PFSK-1 (cell line): ENCODE results near the gene RBBP6.

Source experiments
- FOXP2 ChIP-seq: optimal IDR thresholded peaks from 2 replicates; pipeline ENCODE3; 2011; ENCODE audit warnings: borderline replicate concordance, control low read depth, inconsistent platforms; ENCODE audit not compliant: insufficient read depth; ENCODE audit errors: extremely low read length, extremely low read depth
- POLR2AphosphoS5 ChIP-seq: IDR thresholded peaks from 2 replicates; pipeline ENCODE4 v1.6.1; 2012; ENCODE audit warnings: low read depth, mild to moderate bottlenecking, control low read depth, low read length, moderate library complexity
- SIN3A ChIP-seq: IDR thresholded peaks from 2 replicates; pipeline ENCODE4 v1.6.1; 2012; ENCODE audit warnings: mild to moderate bottlenecking, low read length, moderate library complexity, borderline replicate concordance; ENCODE audit not compliant: insufficient read depth
- TAF1 ChIP-seq: IDR thresholded peaks from 2 replicates; pipeline ENCODE4 v1.6.1; 2012; ENCODE audit warnings: low read length, control low read depth, borderline replicate concordance; ENCODE audit not compliant: insufficient read depth
- TF ChIP-seq, protein P1 (sequence below), 2 experiments: IDR thresholded peaks; 2 replicates each; pipeline versions ENCODE4 v1.6.1 to v1.8.0; 2011 to 2012; ENCODE audit warnings: low read depth in 2 of 2, low read length in 2 of 2, control low read depth in 1 of 2, inconsistent platforms in 1 of 2, mild to moderate bottlenecking in 1 of 2, moderate library complexity in 1 of 2; ENCODE audit not compliant: insufficient read depth in 1 of 2

RBBP6 gene

DNA sequence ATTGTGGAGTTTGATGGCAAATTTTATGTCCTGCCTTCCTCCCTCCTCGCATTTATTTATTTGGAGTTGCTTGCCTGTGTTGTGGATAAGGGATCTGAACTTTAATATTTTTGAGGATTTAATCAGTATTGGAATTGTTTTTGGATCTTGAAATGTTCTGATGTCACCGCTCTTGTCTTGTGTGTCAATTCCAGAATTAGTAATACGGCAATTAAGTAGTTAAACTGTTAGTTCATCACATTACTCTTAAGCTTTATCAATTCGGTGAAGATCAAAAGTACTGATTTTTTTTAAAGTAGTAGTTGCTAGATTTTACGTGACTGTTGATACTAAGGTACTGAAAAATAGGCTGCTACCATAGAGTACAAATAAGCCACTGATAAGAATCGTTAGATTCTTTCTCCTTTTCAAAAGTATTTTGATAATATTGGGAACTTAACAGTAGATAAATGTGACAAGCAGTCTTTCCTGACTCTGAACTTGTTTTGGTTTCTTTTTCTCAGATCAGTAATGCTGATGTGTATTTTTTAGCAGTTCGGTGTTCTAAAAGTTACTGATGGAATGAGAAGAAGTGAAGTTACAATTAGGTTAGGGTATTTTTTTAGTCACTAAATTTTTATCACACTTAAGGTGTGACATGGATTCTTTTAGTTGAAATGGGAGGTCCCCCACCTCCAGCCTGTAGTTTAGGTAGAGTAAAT, 2.0 kb downstream of the RBBP6 start:
- TF ChIP-seq FOXP2 (no peak), TAF1 (no peak), SIN3A (no peak), POLR2AphosphoS5 (no peak)
- TF ChIP-seq, protein P1, sequence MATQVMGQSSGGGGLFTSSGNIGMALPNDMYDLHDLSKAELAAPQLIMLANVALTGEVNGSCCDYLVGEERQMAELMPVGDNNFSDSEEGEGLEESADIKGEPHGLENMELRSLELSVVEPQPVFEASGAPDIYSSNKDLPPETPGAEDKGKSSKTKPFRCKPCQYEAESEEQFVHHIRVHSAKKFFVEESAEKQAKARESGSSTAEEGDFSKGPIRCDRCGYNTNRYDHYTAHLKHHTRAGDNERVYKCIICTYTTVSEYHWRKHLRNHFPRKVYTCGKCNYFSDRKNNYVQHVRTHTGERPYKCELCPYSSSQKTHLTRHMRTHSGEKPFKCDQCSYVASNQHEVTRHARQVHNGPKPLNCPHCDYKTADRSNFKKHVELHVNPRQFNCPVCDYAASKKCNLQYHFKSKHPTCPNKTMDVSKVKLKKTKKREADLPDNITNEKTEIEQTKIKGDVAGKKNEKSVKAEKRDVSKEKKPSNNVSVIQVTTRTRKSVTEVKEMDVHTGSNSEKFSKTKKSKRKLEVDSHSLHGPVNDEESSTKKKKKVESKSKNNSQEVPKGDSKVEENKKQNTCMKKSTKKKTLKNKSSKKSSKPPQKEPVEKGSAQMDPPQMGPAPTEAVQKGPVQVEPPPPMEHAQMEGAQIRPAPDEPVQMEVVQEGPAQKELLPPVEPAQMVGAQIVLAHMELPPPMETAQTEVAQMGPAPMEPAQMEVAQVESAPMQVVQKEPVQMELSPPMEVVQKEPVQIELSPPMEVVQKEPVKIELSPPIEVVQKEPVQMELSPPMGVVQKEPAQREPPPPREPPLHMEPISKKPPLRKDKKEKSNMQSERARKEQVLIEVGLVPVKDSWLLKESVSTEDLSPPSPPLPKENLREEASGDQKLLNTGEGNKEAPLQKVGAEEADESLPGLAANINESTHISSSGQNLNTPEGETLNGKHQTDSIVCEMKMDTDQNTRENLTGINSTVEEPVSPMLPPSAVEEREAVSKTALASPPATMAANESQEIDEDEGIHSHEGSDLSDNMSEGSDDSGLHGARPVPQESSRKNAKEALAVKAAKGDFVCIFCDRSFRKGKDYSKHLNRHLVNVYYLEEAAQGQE (IDR thresholded peaks at IDR 0.05; ENCODE audit: insufficient read depth in 1 of 2, low read depth in 2 of 2, low read length in 2 of 2) = no peak

DNA sequence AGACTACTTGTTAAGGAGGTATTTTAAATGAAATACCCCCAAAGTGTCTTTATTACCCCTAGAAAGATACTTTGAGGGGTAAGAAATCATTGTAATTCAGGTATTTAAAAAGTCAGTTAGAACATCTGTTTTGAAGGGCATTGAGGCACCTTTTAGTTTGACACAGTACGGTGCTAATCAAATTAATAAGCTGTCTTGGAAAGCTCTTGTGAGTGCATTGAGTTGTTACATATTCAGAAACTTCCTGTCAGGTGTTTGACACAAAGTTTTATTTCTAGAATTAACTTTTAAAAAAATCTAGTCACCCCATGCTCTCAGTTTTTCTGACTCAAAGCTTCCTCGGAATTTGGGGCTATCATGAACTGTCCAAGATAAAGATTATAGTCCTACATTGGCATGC, 4.6 kb downstream of the RBBP6 start:
- TF ChIP-seq POLR2AphosphoS5 = no peak

- TF ChIP-seq TAF1 (no peak), SIN3A (no peak), FOXP2 (no peak)
- TF ChIP-seq, protein P1 (IDR thresholded peaks at IDR 0.05; ENCODE audit: insufficient read depth in 1 of 2, low read depth in 2 of 2, low read length in 2 of 2) = no peak
Measured at GRCh38 chr16:24544640-24545039, 5.3 kb downstream of the RBBP6 start.

DNA sequence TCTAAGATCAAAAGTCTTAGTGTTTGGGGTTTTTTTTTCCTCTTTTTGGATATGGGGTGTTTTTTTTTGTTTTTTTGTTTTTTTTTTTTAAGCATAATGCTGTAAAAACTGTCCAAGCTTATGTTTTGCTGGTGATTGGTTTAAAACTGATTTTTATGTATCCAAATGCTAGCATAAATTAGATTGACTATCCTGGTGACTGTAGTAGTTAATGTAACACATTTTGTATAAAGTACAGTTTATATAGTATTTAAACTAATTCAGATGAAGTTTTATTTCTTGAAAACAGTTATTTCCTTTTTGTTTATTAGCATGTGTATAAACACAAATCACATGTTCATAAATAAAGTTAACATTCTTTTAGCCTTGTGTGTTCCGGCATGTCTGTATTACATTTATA, 10.9 kb downstream of the RBBP6 start:
- TF ChIP-seq POLR2AphosphoS5 (no peak), TAF1 (no peak), FOXP2 (no peak), SIN3A (no peak)
- TF ChIP-seq, protein P1 (IDR thresholded peaks at IDR 0.05; ENCODE audit: insufficient read depth in 1 of 2, low read depth in 2 of 2, low read length in 2 of 2) = no peak

DNA sequence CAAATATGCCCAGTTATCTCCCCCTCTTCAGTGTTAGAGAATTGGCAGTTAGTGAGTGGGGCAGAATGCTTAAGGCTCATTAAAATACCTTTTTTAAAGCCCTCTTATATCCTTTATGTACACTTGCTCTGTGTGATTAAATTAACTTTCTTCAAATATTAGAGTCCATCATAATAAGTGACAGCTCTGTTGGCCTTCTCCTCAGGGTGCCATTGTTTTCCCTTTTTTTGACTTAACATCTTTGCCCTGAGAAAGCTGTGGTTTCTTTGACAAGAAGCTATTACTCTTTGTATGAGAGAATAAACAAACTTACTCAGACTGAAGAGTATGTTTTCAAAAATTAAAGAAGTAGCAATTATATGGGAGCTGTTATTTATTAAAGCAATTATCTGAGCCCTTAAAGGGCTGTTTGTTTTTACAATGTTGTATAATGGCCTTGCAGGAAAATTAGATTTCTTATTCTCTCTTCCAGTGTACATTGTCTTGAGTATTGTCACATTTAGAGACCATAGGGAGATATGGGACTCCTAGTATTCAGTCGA, 13.4 kb downstream of the RBBP6 start:
- TF ChIP-seq FOXP2 (no peak), SIN3A (no peak), POLR2AphosphoS5 (no peak)
- TF ChIP-seq, protein P1 (IDR thresholded peaks at IDR 0.05; ENCODE audit: insufficient read depth in 1 of 2, low read depth in 2 of 2, low read length in 2 of 2) = no peak
